ENCODE measurements around the gene PRPF38B.
"Not testable (repeated sequence)": the region's sequence is repeated elsewhere in the genome, so short reads cannot be mapped to it uniquely, and the experiment has no call there.

DNA sequence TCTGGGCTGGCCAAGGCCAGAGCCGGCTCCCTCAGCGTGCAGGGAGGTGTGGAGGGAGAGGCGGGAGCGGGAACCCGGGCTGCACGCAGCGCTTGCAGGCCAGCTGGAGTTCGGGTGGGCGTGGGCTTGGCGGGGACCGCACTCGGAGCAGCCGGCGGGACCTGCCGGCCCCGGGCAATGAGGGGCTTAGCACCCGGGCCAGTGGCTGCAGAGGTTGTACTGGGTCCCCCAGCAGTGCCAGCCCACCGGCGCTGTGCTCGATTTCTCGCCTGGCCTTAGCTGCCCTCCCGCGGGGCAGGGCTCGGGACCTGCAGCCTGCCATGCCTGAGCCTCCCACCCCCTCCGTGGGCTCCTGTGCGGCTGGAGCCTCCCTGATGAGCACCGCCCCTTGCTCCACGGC lies 24.7 kb upstream of the PRPF38B start:
- TF ChIP-seq, protein P1, sequence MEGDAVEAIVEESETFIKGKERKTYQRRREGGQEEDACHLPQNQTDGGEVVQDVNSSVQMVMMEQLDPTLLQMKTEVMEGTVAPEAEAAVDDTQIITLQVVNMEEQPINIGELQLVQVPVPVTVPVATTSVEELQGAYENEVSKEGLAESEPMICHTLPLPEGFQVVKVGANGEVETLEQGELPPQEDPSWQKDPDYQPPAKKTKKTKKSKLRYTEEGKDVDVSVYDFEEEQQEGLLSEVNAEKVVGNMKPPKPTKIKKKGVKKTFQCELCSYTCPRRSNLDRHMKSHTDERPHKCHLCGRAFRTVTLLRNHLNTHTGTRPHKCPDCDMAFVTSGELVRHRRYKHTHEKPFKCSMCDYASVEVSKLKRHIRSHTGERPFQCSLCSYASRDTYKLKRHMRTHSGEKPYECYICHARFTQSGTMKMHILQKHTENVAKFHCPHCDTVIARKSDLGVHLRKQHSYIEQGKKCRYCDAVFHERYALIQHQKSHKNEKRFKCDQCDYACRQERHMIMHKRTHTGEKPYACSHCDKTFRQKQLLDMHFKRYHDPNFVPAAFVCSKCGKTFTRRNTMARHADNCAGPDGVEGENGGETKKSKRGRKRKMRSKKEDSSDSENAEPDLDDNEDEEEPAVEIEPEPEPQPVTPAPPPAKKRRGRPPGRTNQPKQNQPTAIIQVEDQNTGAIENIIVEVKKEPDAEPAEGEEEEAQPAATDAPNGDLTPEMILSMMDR (IDR thresholded peaks at IDR 0.05; ENCODE audit: low read depth, low read length), result not testable (repeated sequence)
- TF ChIP-seq EZH2phosphoT487 (IDR thresholded peaks at IDR 0.05; ENCODE audit: low read depth), result not testable (repeated sequence)

Measured in OCI-LY3 (cell line).